Activated gamma-delta T cell treated with Interleukin-2 at 50 U/mL for 16 hours (primary cell): ENCODE results near the gene UTF1.

ENCODE experiments used
- DNase-seq: peaks from one replicate; pipeline ENCODE4 v3.0.0-alpha.2; 2020

The UTF1 gene, protein sequence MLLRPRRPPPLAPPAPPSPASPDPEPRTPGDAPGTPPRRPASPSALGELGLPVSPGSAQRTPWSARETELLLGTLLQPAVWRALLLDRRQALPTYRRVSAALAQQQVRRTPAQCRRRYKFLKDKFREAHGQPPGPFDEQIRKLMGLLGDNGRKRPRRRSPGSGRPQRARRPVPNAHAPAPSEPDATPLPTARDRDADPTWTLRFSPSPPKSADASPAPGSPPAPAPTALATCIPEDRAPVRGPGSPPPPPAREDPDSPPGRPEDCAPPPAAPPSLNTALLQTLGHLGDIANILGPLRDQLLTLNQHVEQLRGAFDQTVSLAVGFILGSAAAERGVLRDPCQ

DNA sequence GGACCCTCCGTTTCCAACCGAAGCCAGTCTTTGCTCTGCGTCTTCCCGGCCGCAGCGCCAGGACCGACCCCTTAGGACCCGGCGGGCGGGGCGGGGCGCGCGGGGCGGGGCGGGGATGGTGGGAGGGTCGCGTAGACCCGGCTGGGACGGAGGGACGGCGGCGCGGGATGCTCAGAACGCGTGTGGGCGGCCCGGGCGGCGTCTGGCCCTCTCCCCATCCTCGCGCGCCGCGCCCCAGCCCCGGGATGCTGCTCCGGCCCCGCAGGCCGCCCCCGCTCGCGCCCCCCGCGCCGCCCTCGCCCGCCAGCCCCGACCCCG lies at the start of gene UTF1:
UTF1 (plus strand) TSS at position 174 of the 318 bp plus-strand sequence; CDS start at position 246, 72 bp downstream.
- DNase-seq: no peak

DNA sequence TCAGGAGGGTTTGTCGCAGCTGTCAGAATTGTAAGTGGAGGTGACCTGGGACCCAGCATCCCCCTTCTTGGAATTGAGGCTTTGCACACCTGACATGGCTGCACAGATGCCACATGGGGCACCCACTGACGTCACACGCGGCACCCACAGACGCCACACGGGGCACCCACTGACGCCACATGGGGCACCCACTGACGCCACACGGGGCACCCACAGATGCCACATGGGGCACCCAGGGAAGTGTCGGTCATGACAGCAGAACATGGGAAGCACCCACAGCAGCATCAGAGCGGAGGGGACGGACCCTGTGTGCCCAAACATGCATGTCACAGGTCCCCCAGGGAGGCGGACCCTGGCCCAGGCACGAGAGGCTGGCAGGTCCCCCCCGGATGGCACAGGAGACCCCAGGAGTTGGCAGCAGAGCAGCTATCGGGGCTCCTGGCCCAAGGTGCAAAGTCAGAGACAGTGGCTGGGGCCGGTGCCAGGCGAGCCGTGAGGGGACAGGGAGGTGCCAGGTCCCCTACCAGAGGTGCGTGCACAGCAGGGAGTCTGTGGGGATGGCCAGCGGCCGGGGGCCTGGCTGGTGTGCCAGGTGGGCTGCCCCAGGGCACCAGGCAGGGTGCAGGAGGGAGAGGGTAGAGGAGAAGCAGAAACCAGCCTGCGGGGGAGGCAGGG lies 48.9 kb upstream of the UTF1 start:
- no peak for DNase-seq

DNA sequence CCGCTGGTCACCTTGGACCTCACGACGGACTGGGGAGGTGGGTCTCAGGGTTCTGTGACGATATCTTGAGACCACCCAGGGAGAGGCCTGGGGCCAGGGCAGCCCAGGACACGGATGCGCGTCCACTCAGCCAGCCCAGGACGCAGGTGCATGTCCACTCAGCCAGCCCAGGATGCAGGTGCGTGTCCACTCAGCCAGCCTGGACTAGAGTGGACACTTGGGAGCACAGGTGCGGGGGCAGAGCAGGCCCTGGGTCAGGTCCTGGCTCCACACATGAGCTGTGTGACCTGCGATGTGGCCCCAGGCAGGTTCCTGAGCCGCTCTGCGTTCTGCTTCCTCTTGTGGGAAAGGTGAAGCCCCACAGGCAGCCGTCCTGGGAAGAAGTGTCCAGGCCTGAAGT lies 47.8 kb upstream of the UTF1 start:
- DNase-seq: no peak

DNA sequence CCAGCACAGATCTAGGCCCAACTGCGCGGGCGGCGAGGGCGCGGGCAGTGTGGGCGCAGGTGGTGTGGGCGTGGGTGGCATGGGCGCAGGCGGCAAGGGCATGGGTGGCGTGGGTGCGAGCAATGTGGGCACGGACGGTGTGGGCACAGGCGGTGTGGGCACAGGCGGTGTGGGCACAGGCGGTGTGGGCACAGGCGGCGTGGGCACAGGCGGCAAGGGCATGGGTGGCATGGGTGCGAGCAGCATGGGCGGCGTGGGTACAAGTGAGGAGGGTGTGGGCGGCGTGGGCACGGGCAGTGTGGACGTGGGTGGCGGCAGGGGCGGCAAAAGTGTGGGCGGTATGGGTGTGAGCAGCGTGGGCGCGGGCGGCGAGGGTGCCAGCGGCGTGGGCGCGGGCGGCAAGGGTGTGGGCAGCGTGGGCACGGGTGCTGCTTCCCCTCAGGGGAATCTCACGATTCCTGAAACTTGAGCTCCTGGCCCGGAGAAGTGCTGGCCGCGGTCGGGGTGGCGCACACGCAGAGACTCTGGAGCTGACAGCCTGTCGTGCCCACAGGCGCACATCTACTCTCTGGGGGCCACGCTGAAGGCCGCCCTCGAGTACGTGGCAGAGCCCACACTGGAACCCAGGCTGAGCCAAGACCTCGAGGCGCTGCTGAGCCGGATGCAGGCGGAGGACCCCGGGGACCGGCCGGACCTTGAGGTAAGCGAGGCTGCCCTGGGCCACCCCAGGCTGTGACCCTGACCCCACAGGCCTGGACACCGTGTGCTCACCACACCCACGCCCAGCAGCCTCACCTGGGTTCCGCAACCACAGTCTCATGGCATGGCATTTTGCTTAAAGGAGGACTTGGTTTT lies 47.0 kb upstream of the UTF1 start:
- DNase-seq: no peak

DNA sequence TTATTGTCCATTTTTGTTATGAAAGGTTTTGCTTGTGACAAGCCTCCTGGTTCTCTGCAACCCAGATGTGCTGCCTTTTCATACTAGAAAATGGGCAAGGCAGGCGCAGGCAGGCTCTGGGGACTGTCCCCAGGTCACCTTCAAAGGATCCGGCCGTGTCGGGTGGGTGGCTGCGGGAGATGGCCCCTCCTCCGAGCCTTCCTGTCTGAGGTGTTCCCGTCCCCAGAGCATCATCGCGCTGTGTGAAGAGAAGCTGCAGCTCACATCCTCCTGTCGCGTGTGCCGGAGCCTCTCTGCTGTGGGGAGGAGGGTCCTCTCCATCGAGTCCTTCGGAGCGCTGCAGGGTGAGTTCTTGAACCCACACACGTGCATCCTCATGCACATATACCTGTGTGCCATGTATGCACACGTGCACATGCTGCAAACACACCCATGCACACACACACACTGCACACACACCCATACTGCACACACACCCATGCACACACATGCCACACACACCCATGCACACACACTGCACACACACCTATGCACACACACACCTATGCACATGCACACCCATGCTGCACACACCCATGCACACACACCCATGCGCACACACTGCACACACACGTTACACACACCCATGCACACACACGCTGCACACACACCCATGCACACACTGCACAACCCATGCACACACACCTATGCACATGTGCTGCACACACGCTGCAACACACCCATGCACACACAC lies 46.2 kb upstream of the UTF1 start:
- no peak for DNase-seq

DNA sequence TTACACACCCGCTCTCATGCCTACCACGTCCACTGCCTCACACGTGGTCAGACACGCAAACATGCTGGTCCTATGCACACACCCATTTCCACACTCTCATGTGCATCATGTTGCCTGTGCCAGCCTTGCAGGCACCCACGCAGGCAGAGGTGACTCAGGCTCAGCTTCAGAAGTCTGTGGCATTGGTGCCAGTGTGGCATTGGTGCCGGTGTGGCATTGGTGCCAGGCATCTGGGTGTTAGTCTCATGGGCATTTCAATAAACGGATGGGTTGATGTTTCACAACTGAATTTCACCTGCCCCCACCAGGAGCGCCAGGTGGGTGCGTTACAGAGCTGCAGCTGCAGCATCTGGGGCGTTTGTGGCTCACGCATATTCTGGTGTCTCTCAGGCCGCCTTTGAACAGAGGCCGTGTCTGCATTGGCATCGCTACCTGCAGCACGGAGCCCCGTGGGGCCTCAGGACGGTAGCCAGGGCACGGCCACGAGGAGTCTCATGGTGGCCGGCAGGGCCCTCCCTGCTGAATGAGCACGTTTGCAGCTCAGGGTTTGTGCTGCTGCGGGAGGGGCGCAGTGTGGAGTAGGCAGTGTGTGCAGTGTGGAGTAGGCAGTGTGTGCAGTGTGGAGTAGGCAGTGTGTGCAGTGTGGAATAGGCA lies 45.3 kb upstream of the UTF1 start:
- no peak for DNase-seq

DNA sequence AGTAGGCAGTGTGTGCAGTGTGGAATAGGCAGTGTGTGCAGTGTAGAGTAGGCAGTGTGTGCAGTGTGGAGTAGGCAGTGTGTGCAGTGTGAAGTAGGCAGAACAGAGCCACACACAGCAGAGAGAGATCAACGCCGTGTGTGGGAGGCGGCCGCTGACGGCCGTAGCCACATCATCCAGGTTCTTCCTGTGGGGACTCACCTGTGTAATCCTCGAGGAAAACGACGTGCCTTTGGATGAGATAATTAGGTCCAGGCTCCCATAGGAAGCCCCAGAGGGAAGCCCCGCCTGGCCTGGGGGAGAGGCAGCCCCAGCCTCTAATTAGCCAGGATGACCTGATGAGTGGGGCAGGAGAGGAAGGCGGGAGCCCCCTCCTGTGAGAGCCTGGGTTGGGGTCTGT lies 44.6 kb upstream of the UTF1 start:
- no peak for DNase-seq

DNA sequence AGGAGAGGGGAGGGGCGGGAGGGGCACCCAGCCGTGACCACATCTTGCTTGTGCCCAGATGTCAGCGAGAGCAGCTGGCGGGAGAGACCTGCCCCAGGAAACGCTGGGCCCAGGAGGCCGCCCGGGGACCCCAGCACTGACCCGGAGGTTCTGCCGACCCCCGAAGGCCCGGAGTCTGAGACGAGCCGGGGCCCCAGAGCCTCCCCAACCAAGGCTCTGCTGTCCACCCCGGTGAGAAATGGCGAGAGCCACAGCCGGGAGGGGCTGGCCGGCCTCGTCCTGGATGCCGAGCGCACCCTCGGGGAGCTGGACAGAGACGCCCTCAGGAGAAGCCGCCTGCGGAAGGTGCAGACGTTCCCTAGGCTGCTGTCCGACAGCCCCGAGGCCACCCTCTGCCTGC lies 44.1 kb upstream of the UTF1 start:
- no peak for DNase-seq

DNA sequence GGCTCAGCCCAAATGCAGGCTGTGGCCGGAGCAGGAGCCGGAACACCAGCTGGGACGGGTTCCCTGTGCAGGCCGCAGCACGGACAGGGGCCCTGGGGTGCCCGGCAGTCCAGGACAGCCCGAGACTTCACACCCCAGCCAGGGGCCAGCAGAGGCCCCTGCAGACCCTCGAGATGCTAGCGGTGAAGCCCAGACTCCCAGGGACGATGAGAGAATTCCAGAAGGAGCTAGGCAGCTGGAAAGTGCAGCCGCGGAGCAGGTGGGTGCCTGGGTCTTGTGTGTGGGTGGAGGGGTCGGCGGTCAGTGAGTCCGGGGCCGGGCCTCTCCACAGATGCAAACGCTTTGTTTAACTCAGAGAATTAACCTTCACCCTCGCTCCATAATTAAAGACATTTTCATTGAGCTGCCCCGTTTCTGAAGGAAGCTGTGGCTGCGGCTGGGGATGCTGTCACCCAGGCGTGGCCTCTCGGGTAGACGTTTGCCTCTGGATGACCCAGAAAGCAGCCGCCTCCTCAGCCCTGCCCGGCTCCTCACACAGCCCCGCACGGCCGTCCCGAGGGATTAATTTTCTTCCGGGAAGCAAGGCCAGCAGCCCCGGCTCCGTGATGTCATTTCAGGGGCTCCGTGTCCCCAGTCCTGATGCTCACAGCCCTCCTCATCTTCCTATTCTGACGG lies 43.5 kb upstream of the UTF1 start:
- no peak for DNase-seq

DNA sequence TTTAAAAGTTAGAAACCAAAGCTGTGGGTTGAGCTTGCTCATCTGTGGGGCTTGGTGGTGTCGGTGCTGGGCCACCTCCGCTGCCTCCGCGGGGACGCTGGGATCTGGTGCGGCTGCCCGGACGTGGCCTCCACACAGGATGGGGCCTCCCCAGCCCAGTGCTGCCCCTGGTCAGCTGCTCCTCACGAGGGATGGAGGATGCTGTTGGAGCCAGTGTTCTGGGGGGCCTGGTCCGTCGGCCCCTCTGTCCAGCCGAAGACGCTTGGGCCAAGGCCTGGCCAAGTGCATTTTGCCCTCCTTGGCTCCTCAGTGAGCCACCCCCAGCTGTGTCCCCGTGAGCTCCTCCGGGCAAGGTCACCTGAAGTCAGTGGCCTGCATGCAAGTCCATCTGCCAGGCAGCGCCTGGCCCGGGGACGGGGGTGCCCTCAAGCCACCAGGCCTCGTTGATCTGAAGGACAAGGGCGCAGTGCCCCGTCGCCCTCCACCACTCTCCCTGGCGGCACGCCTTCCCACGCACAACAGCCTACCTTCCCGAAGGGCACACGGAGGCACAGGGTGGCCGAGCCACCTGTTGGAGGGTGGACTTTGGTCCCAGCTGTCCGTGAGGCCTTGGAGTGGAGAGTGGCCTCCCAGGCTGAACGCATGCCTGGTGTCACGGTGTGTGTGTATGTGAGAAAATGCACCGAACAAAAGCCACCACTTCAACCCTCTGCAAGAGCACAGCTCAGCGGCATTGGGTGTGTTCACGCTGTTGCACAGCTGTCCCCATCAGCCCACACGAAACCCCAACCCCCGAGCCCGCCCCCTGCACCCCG lies 42.7 kb upstream of the UTF1 start:
- no peak for DNase-seq

DNA sequence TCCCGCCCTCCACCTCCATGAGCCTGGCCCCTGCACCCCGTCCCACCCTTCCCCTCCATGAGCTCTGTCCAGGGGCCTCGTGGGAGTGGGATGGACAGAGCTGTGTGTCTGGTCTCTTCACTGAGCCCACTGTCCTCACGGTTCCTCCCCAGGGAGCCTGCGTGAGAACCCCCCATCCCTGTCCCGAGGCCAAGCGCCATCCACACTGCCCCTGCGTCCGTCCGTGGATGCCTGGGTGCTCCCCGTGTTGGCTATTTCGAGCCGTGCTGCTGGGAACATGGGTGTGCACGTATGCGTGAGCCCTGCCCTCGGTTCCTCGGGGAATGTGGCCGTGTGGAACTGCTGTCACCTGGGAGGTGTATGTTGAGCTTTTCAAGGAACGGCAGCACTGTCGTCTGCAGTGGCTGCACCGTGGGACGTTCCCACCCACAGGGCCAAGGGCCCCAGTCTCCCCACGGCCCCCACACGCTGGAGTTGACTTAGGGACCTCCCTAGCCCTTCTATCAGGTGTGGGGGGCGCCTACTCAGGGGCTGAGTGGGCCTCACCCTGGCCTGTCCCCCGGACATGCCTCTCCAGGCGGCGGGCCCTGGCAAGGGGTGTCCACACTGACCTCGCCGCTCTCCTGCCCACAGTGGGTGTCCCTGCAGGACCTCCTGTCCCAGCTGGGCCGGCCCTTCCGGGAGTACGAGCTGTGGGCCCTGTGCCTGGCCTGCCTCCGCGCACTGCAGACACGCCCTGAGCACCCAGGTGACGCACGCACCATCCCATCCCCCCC lies 41.9 kb upstream of the UTF1 start:
- DNase-seq: no peak

DNA sequence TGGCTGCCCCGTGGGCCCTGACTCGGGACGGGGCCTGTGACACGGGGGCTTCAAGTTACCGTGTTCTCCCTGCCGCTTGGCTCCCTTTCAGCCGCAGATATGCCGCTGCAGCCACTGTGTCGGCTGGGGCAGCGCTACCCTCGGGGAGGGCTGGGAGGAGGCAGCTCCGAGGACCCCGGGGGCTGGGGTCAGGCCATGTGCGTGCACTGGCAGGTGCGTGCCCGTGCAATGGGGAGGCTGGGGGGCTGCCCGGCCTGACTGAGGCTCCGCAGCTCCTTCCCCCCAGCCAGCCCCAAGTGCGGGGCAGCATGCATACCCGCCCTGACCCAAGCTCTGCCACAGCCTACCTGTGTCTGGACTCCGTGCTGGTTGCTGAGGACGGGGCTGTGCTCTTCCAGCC lies 40.8 kb upstream of the UTF1 start:
- DNase-seq: no peak

DNA sequence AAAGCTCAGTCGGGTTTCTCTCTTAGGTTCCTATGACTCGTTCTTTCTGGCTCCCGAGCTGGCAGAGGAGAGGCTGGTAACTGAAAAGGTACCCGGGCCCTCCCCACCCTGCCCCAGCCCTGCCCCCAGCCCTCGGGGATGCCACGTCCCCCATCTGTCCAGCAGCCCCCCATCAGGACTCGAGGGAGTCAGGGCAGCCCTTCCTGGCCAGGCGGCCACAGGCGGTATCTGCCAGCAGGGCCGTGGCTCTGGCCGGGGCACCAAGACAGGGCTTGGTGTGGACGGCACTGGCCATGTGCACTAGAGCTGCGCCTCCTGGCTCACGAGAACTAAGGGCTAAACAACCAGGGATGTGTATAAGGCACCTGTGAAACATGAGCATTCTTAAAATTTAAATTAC lies 40.3 kb upstream of the UTF1 start:
- DNase-seq: no peak

DNA sequence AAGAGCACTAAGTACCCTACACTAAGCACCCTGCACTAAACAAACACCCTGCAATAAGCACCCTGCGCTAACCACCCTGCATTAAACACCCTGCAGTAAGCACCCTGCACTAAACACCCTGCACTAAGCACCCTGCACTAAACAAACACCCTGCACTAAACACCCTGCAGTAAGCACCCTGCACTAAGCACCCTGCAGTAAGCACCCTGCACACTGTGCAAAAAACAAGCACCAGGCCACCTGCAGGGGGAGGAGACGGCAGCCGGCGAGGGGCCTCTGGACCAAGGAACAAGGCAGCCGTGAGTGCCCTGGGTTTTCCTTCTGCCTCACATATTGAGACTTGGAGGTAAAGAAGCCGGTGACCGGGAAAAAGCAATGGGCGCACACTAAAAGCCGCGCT lies 39.8 kb upstream of the UTF1 start:
- no peak for DNase-seq

DNA sequence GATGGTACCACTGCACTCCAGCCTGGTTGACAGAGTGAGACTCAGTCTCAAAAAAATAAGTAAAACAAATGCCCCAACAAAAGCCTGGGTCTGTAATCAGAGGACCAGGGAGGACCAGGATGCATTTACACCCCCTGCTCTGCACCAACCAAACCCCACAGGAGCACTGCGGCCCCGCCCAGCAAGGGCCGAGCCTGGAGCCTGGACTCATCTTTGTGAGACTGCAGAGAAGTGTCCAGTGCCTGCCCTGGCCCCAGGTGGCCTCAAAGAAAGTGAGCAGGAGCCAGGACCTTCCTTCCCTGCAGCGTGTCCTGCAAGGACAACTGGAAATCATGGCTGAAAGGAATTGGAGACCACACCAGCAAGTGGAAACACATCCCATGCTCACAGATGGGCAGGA lies 38.4 kb upstream of the UTF1 start:
- DNase-seq: no peak

DNA sequence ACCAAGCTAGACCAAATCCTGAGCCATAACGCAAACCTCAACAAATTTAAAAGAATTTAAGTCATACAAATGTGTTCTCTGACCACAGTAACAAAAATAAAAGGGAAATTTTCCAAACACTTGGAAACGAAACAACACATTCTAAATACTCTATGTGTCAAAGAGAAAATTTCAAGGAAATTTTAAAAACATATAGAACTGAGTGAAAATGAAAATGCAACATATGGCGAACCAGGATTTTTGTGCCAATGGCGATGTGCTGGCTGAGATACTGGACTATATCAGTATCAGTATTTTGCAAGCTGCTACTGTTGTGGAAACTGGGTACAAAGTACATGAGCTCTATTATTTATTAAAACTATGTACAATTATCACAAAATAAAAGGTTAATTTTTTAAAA lies 35.9 kb upstream of the UTF1 start:
- DNase-seq: no peak

DNA sequence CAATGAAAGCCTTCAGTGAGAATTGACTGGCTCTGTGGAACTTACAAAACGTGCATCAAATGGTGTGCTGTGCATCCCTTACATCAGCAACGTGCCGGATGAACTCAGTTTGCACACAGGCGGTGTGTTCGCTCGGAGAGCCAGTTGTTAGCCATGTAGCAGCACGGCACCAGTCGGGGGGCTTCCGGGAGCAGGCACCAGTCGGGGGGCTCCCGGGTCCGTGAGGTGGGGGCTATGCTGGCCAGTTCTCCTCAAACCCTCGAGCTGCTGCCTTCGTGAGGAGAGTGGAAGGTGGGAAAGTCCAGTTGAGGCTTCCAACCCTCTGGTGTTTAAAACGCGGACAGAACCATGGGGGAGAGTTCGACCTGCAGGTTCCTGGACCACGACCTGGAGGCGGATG lies 34.9 kb upstream of the UTF1 start:
- no peak for DNase-seq

DNA sequence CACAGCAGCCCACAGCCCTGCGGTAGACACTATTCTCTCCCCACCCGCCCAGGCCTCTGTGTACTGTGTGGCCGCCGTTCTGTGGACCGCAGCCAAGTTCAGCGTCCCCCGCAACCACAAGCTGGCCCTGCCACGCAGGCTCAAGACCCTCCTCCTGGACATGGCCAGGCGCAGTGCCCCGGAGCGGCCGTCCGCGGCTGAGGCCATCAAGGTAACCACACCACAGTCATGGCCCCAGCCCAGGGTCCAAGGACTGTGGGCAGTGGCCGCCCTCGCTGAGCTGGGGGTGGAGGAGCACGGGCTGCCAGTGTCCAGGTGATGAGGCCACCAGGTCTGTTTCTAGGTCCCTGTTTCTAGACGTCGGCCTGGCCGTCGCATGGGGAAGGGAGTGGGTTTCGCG lies 34.4 kb upstream of the UTF1 start:
- no peak for DNase-seq

DNA sequence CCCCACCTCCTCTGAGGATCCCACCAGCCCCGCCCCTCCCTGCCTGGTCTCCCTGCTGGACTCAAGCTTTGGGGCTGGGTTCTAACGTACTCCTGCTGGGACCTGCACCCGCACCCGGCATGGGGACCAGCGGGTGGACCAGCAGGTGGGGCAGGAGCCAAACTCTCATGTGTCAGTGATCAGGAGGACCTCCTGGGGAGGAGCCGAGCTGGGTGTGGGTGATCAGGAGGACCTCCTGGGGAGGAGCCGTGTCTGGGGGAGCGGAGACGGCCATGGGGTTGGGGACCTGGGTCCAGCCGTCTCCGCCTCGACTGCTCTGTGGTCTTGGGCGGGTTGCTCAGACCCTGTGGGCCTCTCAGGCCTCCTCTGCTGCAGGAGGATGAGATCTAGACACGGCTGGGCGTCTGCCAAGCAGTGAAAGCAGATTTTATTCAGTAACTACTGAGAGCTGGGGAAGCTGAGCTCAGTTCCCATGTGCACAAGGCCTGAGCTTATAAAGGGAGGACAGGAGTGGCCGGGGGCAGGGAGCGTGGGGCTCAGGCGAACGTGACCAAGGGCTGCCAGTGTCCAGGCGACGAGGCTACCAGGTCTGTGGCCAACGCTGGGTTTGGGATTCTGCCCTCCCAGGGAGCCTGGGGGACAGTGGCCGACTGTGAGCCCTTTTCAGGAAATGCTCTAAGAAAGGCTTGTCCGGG lies 33.6 kb upstream of the UTF1 start:
- no peak for DNase-seq
